A549 (cell line): Measurements from ENCODE around the gene MNX1. TPM values are rescaled to one million over a fixed set of nuclear protein-coding genes. Genes with fewer than 3 reads are reported as not detected.

Experiments
- ATAC-seq, 2 experiments: fragments of 200-7000 bp in 1 of 2; fragments of >200 bp in 1 of 2; cut with Nextera tagmentation in 1 of 2; cut with Tn5 transposase in 1 of 2; 3 replicates each; pipeline versions ENCODE4 v1.8.0 to v1.9.1; 2018 to 2020; ENCODE audit warnings: mild to moderate bottlenecking in 1 of 2, moderate library complexity in 1 of 2
- CTCF ChIA-PET: fragments of 300-600 bp; sonication (Branson Sonifier 250); formaldehyde crosslinking; extraction: SDS; loops from one replicate; lab custom pipeline; 2021; ENCODE audit warnings: antibody characterized with exemption, inconsistent platforms; lab: Yijun Ruan, JAX
- POLR2A ChIA-PET: fragments of 350-600 bp; formaldehyde crosslinking; extraction: SDS; loops from one replicate; lab custom pipeline; 2021; ENCODE audit warnings: antibody characterized with exemption, inconsistent platforms; lab: Yijun Ruan, JAX
- DNase-seq, 2 experiments: peaks; one replicate each; pipeline versions ENCODE4 v3.0.0 to v3.0.0-alpha.2; 2011 to 2016; ENCODE audit warnings: low read depth in 1 of 2, low spot score in 1 of 2
- FAIRE-seq: peaks from 2 replicates; lab custom pipeline; 2011; peaks lifted over from hg19 to GRCh38; lab: Jason Lieb, UNC
- H3K27ac ChIP-seq, 2 experiments: fragments of >200 bp; sonication (Bioruptor Twin); formaldehyde crosslinking; 3 replicates each; pipeline ENCODE4 v1.5.1; 2016 to 2017
- H3K4me1 ChIP-seq: fragments of >200 bp; sonication (Bioruptor Twin); formaldehyde crosslinking; 3 replicates; pipeline ENCODE4 v1.6.1; 2016
- H3K4me2 ChIP-seq: fragments of >200 bp; sonication (Bioruptor Twin); formaldehyde crosslinking; 3 replicates; pipeline ENCODE4 v1.6.1; 2016
- H3K4me3 ChIP-seq: fragments of >200 bp; sonication (Bioruptor Twin); formaldehyde crosslinking; 3 replicates; pipeline ENCODE4 v1.5.1; 2016
- H3K9me3 ChIP-seq: fragments of >200 bp; sonication (Bioruptor Twin); formaldehyde crosslinking; 3 replicates; pipeline ENCODE4 v1.6.1; 2016
- CBX8 ChIP-seq: fragments of 200-600 bp; sonication (generic); IDR thresholded peaks from 2 replicates; pipeline ENCODE4 v1.6.1; 2016
- CHD4 ChIP-seq: fragments of 200-600 bp; sonication (generic); IDR thresholded peaks from 2 replicates; pipeline ENCODE4 v1.6.1; 2016; ENCODE audit warnings: antibody characterized with exemption, mild to moderate bottlenecking, borderline replicate concordance
- E2F6 ChIP-seq: IDR thresholded peaks from 2 replicates; pipeline ENCODE4 v1.6.1; 2012; ENCODE audit warnings: low read depth, borderline replicate concordance
- EHF ChIP-seq: fragments of 250-450 bp; sonication (Bioruptor Pico); IDR thresholded peaks from 2 replicates; pipeline ENCODE4 v1.5.0; 2020; ENCODE audit warnings: mild to moderate bottlenecking
- EP300 ChIP-seq, 2 experiments: fragments of >200 bp; sonication (Bioruptor Twin); formaldehyde crosslinking; IDR thresholded peaks; 2 replicates in 1 of 2; 3 replicates in 1 of 2; pipeline ENCODE4 v1.6.1; 2016 to 2017
- ESRRA ChIP-seq: fragments of 150-350 bp; IDR thresholded peaks from 2 replicates; pipeline ENCODE4 v1.6.1; 2014; ENCODE audit warnings: mild to moderate bottlenecking, low read length, borderline replicate concordance
- FOSL2 ChIP-seq, 2 experiments: fragments of 450-650 bp in 1 of 2; fragments of >200 bp in 1 of 2; sonication (Bioruptor Twin) in 1 of 2; formaldehyde crosslinking; IDR thresholded peaks; 2 replicates each; pipeline versions ENCODE4 v1.5.0 to v1.6.1; 2016 to 2020; ENCODE audit warnings: mild to moderate bottlenecking in 1 of 2, moderate library complexity in 1 of 2
- FOXS1 ChIP-seq: fragments of 250-450 bp; sonication (Bioruptor Pico); IDR thresholded peaks from 2 replicates; pipeline ENCODE4 v1.5.0; 2020; ENCODE audit warnings: mild to moderate bottlenecking, moderate library complexity
- HEYL ChIP-seq: fragments of 250-450 bp; sonication (Bioruptor Pico); IDR thresholded peaks from 2 replicates; pipeline ENCODE4 v1.8.0; 2021; ENCODE audit warnings: mild to moderate bottlenecking, moderate library complexity
- HOXA7 ChIP-seq: fragments of 250-450 bp; sonication (Bioruptor Pico); IDR thresholded peaks from 2 replicates; pipeline ENCODE4 v1.5.0; 2020; ENCODE audit warnings: mild to moderate bottlenecking, moderate library complexity
- MAZ ChIP-seq: fragments of 150-350 bp; IDR thresholded peaks from 2 replicates; pipeline ENCODE4 v1.6.1; 2014; ENCODE audit warnings: antibody characterized with exemption, low read depth, low read length, borderline replicate concordance
- NFE2L2 ChIP-seq: fragments of 150-350 bp; conservative IDR thresholded peaks from 2 replicates; pipeline ENCODE4 v1.6.1; 2014; ENCODE audit warnings: low read length
- NR3C1 ChIP-seq: fragments of >200 bp; sonication (Bioruptor Twin); formaldehyde crosslinking; IDR thresholded peaks from 3 replicates; pipeline ENCODE4 v1.6.1; 2017
- PHF8 ChIP-seq: fragments of 200-600 bp; sonication (generic); IDR thresholded peaks from 2 replicates; pipeline ENCODE4 v1.6.1; 2016; ENCODE audit warnings: low read depth, mild to moderate bottlenecking, antibody characterized with exemption, moderate library complexity, borderline replicate concordance
- RFX5 ChIP-seq: fragments of 450-650 bp; IDR thresholded peaks from 2 replicates; pipeline ENCODE4 v1.7.1; 2014; ENCODE audit warnings: antibody characterized with exemption, mild to moderate bottlenecking, moderate library complexity
- SMC3 ChIP-seq: fragments of >200 bp; sonication (Bioruptor Twin); formaldehyde crosslinking; IDR thresholded peaks from 3 replicates; pipeline ENCODE4 v1.6.1; 2018; ENCODE audit warnings: inconsistent platforms
- TP53 ChIP-seq: fragments of 250-450 bp; sonication (Bioruptor Pico); IDR thresholded peaks from 2 replicates; pipeline ENCODE4 v1.5.0; 2021; ENCODE audit warnings: mild to moderate bottlenecking, moderate library complexity
- ZC3H11A ChIP-seq: fragments of 450-650 bp; IDR thresholded peaks from 2 replicates; pipeline ENCODE4 v1.6.1; 2014; ENCODE audit warnings: antibody characterized with exemption, mild to moderate bottlenecking
- ZFP36 ChIP-seq: fragments of 450-650 bp; IDR thresholded peaks from 2 replicates; pipeline ENCODE4 v1.6.1; 2014; ENCODE audit warnings: borderline replicate concordance; ENCODE audit not compliant: partially characterized antibody
- ZSCAN20 ChIP-seq: fragments of 250-450 bp; sonication (Bioruptor Pico); IDR thresholded peaks from 2 replicates; pipeline ENCODE4 v1.8.0; 2022; ENCODE audit warnings: mild to moderate bottlenecking, moderate library complexity
- WGBS: methylation state at CpG from one replicate; pipeline ENCODE4 v1.1.6; 2017; ENCODE audit errors: missing lambda C conversion rate; 5-methylcytosine and 5-hydroxymethylcytosine counted together
- polyA plus RNA-seq, 4 experiments: library from polyadenylated mRNA; depleted of rRNA in 3 of 4; stranded (reverse); fragments of >200 nt; fragmentation: RNase III in 1 of 4; extraction: RNeasy Plus Mini Kit Qiagen cat#74134 plus additional on column Dnase treatment in 1 of 4; gene quantifications; 2 replicates in 3 of 4; 3 replicates in 1 of 4; pipeline ENCODE4 v1.2.3, GENCODE V29; 2011 to 2017
- TF ChIP-seq, protein P1 (sequence below): IDR thresholded peaks from 2 replicates; pipeline ENCODE4 v1.6.1; 2012
- TF ChIP-seq, protein P2 (sequence below): fragments of >200 bp; sonication (Bioruptor Twin); formaldehyde crosslinking; IDR thresholded peaks from 2 replicates; pipeline ENCODE4 v1.6.1; 2016
- TF ChIP-seq, protein P3 (sequence below): IDR thresholded peaks from 2 replicates; pipeline ENCODE4 v1.6.1; 2012
- TF ChIP-seq, protein P4 (sequence below): fragments of 250-450 bp; sonication (Bioruptor Pico); IDR thresholded peaks from 2 replicates; pipeline ENCODE4 v1.5.0; 2021; ENCODE audit warnings: mild to moderate bottlenecking, moderate library complexity, borderline replicate concordance

MNX1 gene
- polyA plus RNA-seq, 2 of the 4 experiments (the other 2 are of a cell fraction): 0.70 to 4.5 TPM

DNA sequence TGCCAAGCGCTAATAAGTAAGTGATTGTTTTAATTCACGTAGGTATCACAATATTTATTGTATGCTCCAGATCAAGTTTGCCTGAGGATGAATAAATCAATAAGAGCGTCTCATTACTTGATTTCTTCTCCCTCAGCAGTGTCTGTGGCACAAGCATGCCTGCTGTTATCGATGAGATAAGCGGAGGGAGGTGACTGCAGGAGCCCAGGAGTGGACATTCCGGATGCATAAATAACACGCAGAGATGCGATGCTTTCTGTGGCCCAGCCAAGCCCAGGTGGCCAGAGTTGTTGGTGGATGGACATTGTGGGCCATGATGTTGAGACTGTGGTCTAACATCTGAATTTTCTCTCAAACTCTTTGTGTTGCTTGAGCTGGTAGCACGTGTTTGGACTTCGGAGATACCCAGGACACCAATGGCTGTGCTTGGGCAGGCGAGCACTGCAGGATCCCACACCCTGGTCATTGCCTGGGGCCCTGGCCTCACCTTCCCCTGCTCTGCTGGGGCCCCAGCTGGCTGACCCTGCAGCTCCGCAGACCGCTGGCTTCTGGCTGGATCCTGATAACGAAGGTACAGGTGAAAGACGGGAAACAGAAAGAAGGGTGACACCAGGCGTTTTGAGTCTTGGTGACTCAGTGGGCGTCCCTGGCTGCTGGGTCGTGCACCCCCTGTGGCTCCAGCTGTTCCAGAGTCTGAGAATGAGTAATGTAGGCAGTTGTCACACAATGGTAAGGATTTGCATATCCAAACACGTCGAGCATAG lies 31.2 kb upstream of the MNX1 start:
- no peak for FAIRE-seq
- H3K4me2 ChIP-seq: no peak overlapping the region
- H3K4me1 ChIP-seq: no peaks in the 10 kb centered on the region
- no peak overlapping the region for H3K4me3 ChIP-seq
- TF ChIP-seq FOXS1 (no peak), NR3C1 (no peak), SMC3 (no peak), TP53 (CRISPR knock-in tag) (no peak), HEYL (no peak), CHD4 (no peak), PHF8 (no peak), FOSL2 (IDR thresholded peaks at IDR 0.05) (no peak), FOSL2 (CRISPR knock-in tag; IDR thresholded peaks at IDR 0.05) (no peak), MAZ (no peak), ZSCAN20 (CRISPR knock-in tag) (no peak), EHF (no peak), EP300 (IDR thresholded peaks at IDR 0.05) (no peak), NFE2L2 (no peak), CBX8 (no peak), RFX5 (no peak)
- TF ChIP-seq, protein P1, sequence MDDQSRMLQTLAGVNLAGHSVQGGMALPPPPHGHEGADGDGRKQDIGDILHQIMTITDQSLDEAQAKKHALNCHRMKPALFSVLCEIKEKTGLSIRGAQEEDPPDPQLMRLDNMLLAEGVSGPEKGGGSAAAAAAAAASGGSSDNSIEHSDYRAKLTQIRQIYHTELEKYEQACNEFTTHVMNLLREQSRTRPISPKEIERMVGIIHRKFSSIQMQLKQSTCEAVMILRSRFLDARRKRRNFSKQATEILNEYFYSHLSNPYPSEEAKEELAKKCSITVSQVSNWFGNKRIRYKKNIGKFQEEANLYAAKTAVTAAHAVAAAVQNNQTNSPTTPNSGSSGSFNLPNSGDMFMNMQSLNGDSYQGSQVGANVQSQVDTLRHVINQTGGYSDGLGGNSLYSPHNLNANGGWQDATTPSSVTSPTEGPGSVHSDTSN: no peak
- TF ChIP-seq, all 56 proteins: peak for 0
- WGBS: 72% methylated on average over 20 of the region's 20 CpGs
- POLR2A ChIA-PET: no interaction called here
- DNase-seq (no peak), ATAC-seq (no peak)
- Histone ChIP-seq H3K9me3 (no peaks in the 10 kb centered on the region; the same call in 2 of the 3 replicates), H3K27ac (no peak overlapping the region)
- CTCF ChIA-PET: interaction anchor here (0.7 to 1.0 kb wide), 2 partner anchors 25 to 1274 kb away, joined by 3 read pairs; no protein-coding TSS in a partner anchor

DNA sequence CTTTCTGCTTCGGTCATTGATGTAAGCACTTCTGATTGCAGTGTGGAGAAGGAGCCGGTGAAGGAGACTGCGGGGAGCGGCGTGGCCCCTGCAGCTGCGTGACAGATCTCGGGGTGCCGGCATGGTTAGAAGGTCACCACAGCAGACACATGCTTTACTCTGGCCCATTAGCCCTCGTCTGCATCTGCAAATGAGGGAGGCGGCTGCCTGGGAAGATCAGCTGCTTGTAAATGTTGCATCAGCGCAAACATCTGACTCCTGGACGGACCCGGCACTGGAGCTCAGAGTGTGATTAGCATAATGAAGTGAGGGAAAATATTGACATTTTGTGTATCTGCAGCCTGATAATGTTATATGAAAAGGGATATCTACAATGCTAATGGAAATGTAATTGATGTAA lies 30.5 kb upstream of the MNX1 start:
- POLR2A ChIA-PET: no interaction called here
- CTCF ChIA-PET: interaction anchor here (1.0 kb wide), 1 partner anchor 25 kb away, joined by 3 read pairs; no protein-coding TSS in a partner anchor
- H3K27ac ChIP-seq: no peak overlapping the region
- DNase-seq (no peak), FAIRE-seq (no peak)
- 67% methylated on average over 13 of the region's 13 CpGs for WGBS
- TF ChIP-seq, protein P2, sequence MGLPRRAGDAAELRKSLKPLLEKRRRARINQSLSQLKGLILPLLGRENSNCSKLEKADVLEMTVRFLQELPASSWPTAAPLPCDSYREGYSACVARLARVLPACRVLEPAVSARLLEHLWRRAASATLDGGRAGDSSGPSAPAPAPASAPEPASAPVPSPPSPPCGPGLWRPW: no peak
- TF ChIP-seq ZC3H11A: no peak
- TF ChIP-seq ESRRA: no peak
- TF ChIP-seq ZFP36: no peak
- TF ChIP-seq NFE2L2: no peak
- no peak for TF ChIP-seq E2F6
- TF ChIP-seq, all 56 proteins: peak for 0
- Histone ChIP-seq H3K9me3 (peaks cover 5% of the 10 kb centered on the region; the same call in 2 of the 3 replicates), H3K4me3 (no peak overlapping the region), H3K4me2 (no peak overlapping the region), H3K4me1 (no peaks in the 10 kb centered on the region)
- ATAC-seq: no peak

GRCh38 chr7:157037635-157038034 lies 27.2 kb upstream of the MNX1 start:
- Histone ChIP-seq H3K27ac (no peak overlapping the region), H3K4me3 (no peak overlapping the region), H3K9me3 (peaks cover 9% of the 10 kb centered on the region; the same call in 2 of the 3 replicates), H3K4me2 (no peak overlapping the region), H3K4me1 (no peaks in the 10 kb centered on the region)
- no peak for FAIRE-seq
- 65% methylated on average over 9 of the region's 9 CpGs for WGBS
- POLR2A ChIA-PET: no interaction called here
- TF ChIP-seq HOXA7 (CRISPR knock-in tag) (no peak), FOXS1 (no peak)
- TF ChIP-seq, protein P3, sequence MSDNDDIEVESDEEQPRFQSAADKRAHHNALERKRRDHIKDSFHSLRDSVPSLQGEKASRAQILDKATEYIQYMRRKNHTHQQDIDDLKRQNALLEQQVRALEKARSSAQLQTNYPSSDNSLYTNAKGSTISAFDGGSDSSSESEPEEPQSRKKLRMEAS: no peak
- TF ChIP-seq, protein P4, sequence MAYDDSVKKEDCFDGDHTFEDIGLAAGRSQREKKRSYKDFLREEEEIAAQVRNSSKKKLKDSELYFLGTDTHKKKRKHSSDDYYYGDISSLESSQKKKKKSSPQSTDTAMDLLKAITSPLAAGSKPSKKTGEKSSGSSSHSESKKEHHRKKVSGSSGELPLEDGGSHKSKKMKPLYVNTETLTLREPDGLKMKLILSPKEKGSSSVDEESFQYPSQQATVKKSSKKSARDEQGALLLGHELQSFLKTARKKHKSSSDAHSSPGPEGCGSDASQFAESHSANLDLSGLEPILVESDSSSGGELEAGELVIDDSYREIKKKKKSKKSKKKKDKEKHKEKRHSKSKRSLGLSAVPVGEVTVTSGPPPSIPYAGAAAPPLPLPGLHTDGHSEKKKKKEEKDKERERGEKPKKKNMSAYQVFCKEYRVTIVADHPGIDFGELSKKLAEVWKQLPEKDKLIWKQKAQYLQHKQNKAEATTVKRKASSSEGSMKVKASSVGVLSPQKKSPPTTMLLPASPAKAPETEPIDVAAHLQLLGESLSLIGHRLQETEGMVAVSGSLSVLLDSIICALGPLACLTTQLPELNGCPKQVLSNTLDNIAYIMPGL: no peak
- ATAC-seq: no peak
- DNase-seq: no peak
- CTCF ChIA-PET: no interaction called here
